Measurements from ENCODE around the gene NCKAP1.

The NCKAP1 gene

DNA sequence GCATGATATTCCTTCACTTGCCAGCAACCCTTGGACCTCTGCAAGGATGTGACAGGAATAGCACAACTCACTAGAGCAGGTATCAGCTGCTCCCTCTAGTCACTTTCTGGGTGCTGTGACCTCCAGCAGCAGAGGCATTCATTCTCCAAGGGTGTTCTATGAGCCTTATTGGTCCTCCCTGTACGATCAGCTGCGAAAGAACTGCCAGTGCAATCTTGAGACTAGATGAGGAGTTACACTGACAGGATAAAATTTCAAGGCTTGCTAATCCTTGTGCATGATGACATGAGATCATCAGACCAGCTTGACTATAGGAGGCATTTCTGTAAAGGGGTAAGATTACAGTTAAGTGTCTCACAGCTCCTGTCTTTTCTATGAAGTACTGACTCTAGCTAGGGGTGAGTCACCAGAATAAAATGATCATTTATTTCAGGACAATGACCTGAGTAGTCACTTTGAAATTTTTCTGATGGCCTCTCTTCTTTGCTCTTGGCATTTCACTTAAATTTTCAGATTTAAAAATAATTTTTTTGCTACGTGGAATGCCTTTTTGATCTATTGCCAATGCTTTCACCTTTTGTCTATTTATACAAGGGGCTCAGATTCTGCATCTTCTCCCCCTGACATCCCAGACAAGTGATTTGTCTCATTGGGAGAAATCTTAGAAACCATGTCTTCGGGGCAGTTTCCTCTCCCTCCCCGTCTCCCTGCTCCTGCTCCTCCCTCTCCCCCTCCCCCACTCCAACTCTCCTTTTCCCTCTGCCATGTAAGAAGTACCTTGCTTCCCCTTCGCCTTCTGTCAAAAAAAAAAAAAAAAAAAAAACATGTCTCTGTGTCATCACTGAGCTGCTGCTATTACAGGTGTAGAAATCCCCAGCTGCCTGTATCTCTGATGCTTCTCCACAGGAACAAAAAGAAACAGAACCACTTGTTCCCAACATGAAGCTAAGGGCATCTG, 122.6 kb downstream of the NCKAP1 start:
- Histone ChIP-seq H3K4me1 (peaks cover 9% of the 10 kb centered on the region), H3K27me3 (no peaks in the 10 kb centered on the region), H3K36me3 (no peaks in the 10 kb centered on the region), H3K9ac (no peak overlapping the region), H3K4me2 (no peak overlapping the region), H3K27ac (no peak overlapping the region), H3K9me3 (no peaks in the 10 kb centered on the region), H3K4me3 (no peak overlapping the region), H4K20me1 (no peaks in the 10 kb centered on the region)
- TF ChIP-seq Cebpa-rat (IDR thresholded peaks at IDR 0.05): no peak

- Histone ChIP-seq H3K4me3 (no peak overlapping the region), H3K9me3 (no peaks in the 10 kb centered on the region), H3K4me2 (no peak overlapping the region), H4K20me1 (no peaks in the 10 kb centered on the region), H3K36me3 (no peaks in the 10 kb centered on the region), H3K4me1 (peaks cover 1% of the 10 kb centered on the region), H3K27me3 (no peaks in the 10 kb centered on the region), H3K27ac (no peak overlapping the region), H3K9ac (no peak overlapping the region)
- TF ChIP-seq Cebpa-rat (IDR thresholded peaks at IDR 0.05): no peak
Measured at GRCh38 chr2:182914852-182915251, 123.4 kb downstream of the NCKAP1 start.

DNA sequence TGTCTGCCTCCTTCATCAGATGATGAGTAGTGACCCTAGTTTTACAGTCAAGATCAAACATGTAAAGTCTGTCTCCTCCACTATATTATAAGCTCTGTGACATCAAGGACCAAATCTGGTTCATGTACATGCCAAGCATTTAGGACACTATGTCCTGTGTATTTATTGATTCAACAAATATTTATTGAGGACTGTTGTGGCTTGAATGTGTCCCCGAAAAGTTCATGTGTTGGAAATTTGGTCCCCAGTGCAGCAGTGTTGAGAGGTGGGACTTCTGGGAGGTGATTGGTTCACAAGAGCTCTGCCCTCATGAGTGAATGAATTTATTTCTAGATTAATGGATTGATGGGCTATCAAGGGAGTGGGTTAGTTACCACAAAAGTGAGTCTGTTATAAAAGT, 125.2 kb downstream of the NCKAP1 start:
- Histone ChIP-seq H3K27ac (no peak overlapping the region), H3K9ac (no peak overlapping the region), H3K36me3 (no peaks in the 10 kb centered on the region), H3K4me2 (no peak overlapping the region), H3K27me3 (no peaks in the 10 kb centered on the region), H3K9me3 (no peaks in the 10 kb centered on the region), H4K20me1 (no peaks in the 10 kb centered on the region), H3K4me3 (no peak overlapping the region), H3K4me1 (no peaks in the 10 kb centered on the region)
- TF ChIP-seq Cebpa-rat (IDR thresholded peaks at IDR 0.05): no peak

DNA sequence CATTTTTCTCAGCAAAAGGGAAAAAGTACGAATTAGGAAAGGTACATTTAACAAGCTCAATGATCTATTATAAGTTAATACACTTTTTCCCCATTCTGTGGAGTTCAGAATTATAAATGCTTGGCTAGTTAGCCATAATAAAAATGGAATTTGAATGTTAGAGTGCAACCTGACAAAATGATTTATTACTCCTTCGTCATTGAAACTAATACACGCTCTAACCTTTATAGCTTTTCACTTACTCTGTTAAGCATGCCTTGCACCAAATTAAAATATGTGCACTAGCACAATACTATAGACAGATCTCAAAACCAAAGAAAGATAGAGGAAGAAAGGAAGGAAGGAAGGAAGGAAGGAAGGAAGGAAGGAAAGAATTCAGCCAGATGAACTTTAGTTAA, 125.7 kb downstream of the NCKAP1 start:
- H3K9ac ChIP-seq: no peak overlapping the region
- no peak overlapping the region for H3K4me2 ChIP-seq
- H3K9me3 ChIP-seq: no peaks in the 10 kb centered on the region; the same call in 1 of the 2 replicates
- H3K4me3 ChIP-seq: no peak overlapping the region
- H3K27ac ChIP-seq: no peak overlapping the region
- H3K27me3 ChIP-seq: no peaks in the 10 kb centered on the region
- TF ChIP-seq Cebpa-rat (IDR thresholded peaks at IDR 0.05): no peak
- H4K20me1 ChIP-seq: no peaks in the 10 kb centered on the region
- H3K4me1 ChIP-seq: no peaks in the 10 kb centered on the region
- no peaks in the 10 kb centered on the region for H3K36me3 ChIP-seq

DNA sequence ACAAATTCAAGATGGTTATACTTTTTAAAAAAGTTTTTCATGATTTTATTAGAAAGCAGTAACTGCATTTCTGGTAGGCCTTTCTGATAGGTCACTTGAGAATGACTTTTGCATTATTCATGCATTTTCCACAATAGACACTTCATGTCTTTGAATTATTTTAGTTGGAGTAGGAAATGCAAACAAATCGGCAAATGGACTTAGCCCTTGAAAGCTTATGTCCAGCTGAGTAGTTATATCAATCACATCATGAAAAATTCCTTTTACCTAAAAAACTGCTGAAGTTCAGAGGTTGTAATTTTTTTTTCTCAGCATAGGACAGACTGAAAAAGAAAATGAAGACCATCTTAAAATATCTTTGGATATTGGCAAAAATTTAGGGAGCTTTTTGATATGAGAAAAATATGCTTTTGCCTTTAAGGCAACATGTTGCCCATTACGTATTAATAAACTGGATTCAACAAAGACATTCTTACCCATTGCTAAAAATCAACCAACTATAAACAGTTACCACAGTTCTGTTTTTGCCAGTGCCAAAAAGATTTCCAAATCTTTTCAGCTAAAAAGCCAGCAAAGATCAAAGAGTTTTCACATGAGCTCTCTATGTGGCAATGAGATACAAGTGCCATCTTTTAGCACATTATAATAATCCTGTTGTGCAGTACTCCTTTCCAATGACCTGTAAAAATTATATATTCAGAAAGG, 126.3 kb downstream of the NCKAP1 start:
- H3K4me1 ChIP-seq: no peaks in the 10 kb centered on the region
- no peak overlapping the region for H3K4me3 ChIP-seq
- H3K9me3 ChIP-seq: no peaks in the 10 kb centered on the region; the same call in 1 of the 2 replicates
- no peaks in the 10 kb centered on the region for H4K20me1 ChIP-seq
- no peaks in the 10 kb centered on the region for H3K27me3 ChIP-seq
- TF ChIP-seq Cebpa-rat (IDR thresholded peaks at IDR 0.05): no peak
- H3K4me2 ChIP-seq: no peak overlapping the region
- no peak overlapping the region for H3K9ac ChIP-seq
- no peak overlapping the region for H3K27ac ChIP-seq
- no peaks in the 10 kb centered on the region for H3K36me3 ChIP-seq

GRCh38 chr2:182910965-182911364, 127.3 kb downstream of the NCKAP1 start:
- no peak overlapping the region for H3K27ac ChIP-seq
- no peak for TF ChIP-seq Cebpa-rat (IDR thresholded peaks at IDR 0.05)
- H4K20me1 ChIP-seq: no peaks in the 10 kb centered on the region
- no peak overlapping the region for H3K4me2 ChIP-seq
- no peak overlapping the region for H3K4me3 ChIP-seq
- no peaks in the 10 kb centered on the region for H3K36me3 ChIP-seq
- H3K4me1 ChIP-seq: no peaks in the 10 kb centered on the region
- H3K9me3 ChIP-seq: no peaks in the 10 kb centered on the region; the same call in 1 of the 2 replicates
- H3K9ac ChIP-seq: no peak overlapping the region
- H3K27me3 ChIP-seq: no peaks in the 10 kb centered on the region

GRCh38 chr2:182907081-182907830, 131.0 kb downstream of the NCKAP1 start:
- no peaks in the 10 kb centered on the region for H3K4me1 ChIP-seq
- H3K4me3 ChIP-seq: no peak overlapping the region
- H3K4me2 ChIP-seq: no peak overlapping the region
- H3K27me3 ChIP-seq: no peaks in the 10 kb centered on the region
- TF ChIP-seq Cebpa-rat (IDR thresholded peaks at IDR 0.05): no peak
- H3K36me3 ChIP-seq: no peaks in the 10 kb centered on the region
- H4K20me1 ChIP-seq: no peaks in the 10 kb centered on the region
- H3K9me3 ChIP-seq: no peaks in the 10 kb centered on the region; the same call in 1 of the 2 replicates
- no peak overlapping the region for H3K27ac ChIP-seq
- H3K9ac ChIP-seq: no peak overlapping the region

- no peaks in the 10 kb centered on the region for H3K27me3 ChIP-seq
- no peak overlapping the region for H3K9ac ChIP-seq
- H3K27ac ChIP-seq: no peak overlapping the region
- TF ChIP-seq Cebpa-rat (IDR thresholded peaks at IDR 0.05): no peak
- H3K36me3 ChIP-seq: no peaks in the 10 kb centered on the region
- no peak overlapping the region for H3K4me2 ChIP-seq
- H3K4me3 ChIP-seq: no peak overlapping the region
- H3K4me1 ChIP-seq: no peaks in the 10 kb centered on the region
- no peaks in the 10 kb centered on the region for H4K20me1 ChIP-seq
- H3K9me3 ChIP-seq: no peaks in the 10 kb centered on the region; the same call in 1 of the 2 replicates
Measured at GRCh38 chr2:182906454-182906853, 131.8 kb downstream of the NCKAP1 start.

GRCh38 chr2:182904844-182905243, 133.4 kb downstream of the NCKAP1 start:
- Histone ChIP-seq H3K9ac (no peak overlapping the region), H3K27me3 (no peaks in the 10 kb centered on the region), H3K27ac (no peak overlapping the region), H3K36me3 (no peaks in the 10 kb centered on the region), H3K4me2 (no peak overlapping the region), H4K20me1 (no peaks in the 10 kb centered on the region), H3K4me3 (no peak overlapping the region), H3K4me1 (no peaks in the 10 kb centered on the region), H3K9me3 (no peaks in the 10 kb centered on the region; the same call in 1 of the 2 replicates)
- TF ChIP-seq Cebpa-rat (IDR thresholded peaks at IDR 0.05): no peak

Measured in BLaER1 (cell line).